PC-3 (cell line): Measurements from ENCODE around the gene TBCEL. TPM values are rescaled to one million over a fixed set of nuclear protein-coding genes. Genes with fewer than 3 reads are reported as not detected.

Source experiments
- ATAC-seq: fragments of 200-7000 bp; cut with Tn5 transposase; 2 replicates; pipeline ENCODE4 v1.9.1; 2020; ENCODE audit warnings: mild to moderate bottlenecking, moderate library complexity
- BruUV-seq: library from RNA; stranded (reverse); fragments of 400-500 nt; replicated peaks from 2 replicates; lab custom pipeline; 2021; lab: Mats Ljungman, UMichigan
- CTCF ChIA-PET: fragments of 300-600 bp; sonication (Branson Sonifier 250); formaldehyde crosslinking; loops from one replicate; lab custom pipeline; 2022; ENCODE audit warnings: antibody characterized with exemption; lab: Charles Lee
- POLR2A ChIA-PET: fragments of 300-600 bp; sonication (Branson Sonifier 250); formaldehyde crosslinking; loops from one replicate; lab custom pipeline; 2022; ENCODE audit warnings: antibody characterized with exemption; ENCODE audit not compliant: unreplicated experiment; lab: Charles Lee
- DNase-seq: peaks from one replicate; pipeline ENCODE4 v3.0.0-alpha.2; 2015
- H2AFZ ChIP-seq: fragments of 300-600 bp; sonication (generic); 2 replicates; pipeline ENCODE4 v1.6.0; 2016; ENCODE audit warnings: antibody characterized with exemption, low read length
- H3F3A ChIP-seq: fragments of 300-600 bp; sonication (generic); one replicate; pipeline ENCODE4 v1.6.0; 2017; ENCODE audit warnings: antibody characterized with exemption, low read length, control low read depth, mild to moderate bottlenecking; ENCODE audit not compliant: unreplicated experiment
- H3K27ac ChIP-seq: fragments of 300-600 bp; sonication (generic); 2 replicates; pipeline ENCODE4 v1.5.1; 2016; ENCODE audit warnings: mild to moderate bottlenecking, low read length
- H3K27me3 ChIP-seq: fragments of 300-600 bp; sonication (generic); 2 replicates; pipeline ENCODE4 v1.6.1; 2016; ENCODE audit warnings: low read length, mixed read lengths
- H3K36me3 ChIP-seq: fragments of 300-600 bp; sonication (generic); 2 replicates; pipeline ENCODE4 v1.6.1; 2016; ENCODE audit warnings: low read depth, mixed run types, low read length, mixed read lengths
- H3K4me1 ChIP-seq: fragments of 300-600 bp; sonication (generic); 2 replicates; pipeline ENCODE4 v1.5.1; 2016; ENCODE audit warnings: low read length; ENCODE audit not compliant: insufficient read depth
- H3K4me2 ChIP-seq: fragments of 300-600 bp; sonication (generic); 2 replicates; pipeline ENCODE4 v1.6.0; 2016; ENCODE audit warnings: low read length
- H3K4me3 ChIP-seq: fragments of 300-600 bp; sonication (generic); 2 replicates; pipeline ENCODE4 v1.5.1; 2016; ENCODE audit warnings: mild to moderate bottlenecking, low read length, mixed read lengths
- H3K79me2 ChIP-seq: fragments of 300-600 bp; sonication (generic); 2 replicates; pipeline ENCODE4 v1.6.1; 2017; ENCODE audit warnings: low read length, mixed read lengths
- H3K9ac ChIP-seq: fragments of 300-600 bp; sonication (generic); 2 replicates; pipeline ENCODE4 v1.6.0; 2016; ENCODE audit warnings: mild to moderate bottlenecking, low read length
- H3K9me2 ChIP-seq: fragments of 300-600 bp; sonication (generic); replicated peaks from 2 replicates; pipeline ENCODE4 v1.6.1; 2016; ENCODE audit warnings: mixed run types, low read length, mixed read lengths
- H3K9me3 ChIP-seq: fragments of 300-600 bp; sonication (generic); 2 replicates; pipeline ENCODE4 v1.6.1; 2016; ENCODE audit warnings: low read length, mixed read lengths
- H4K20me1 ChIP-seq: fragments of 300-600 bp; sonication (generic); 2 replicates; pipeline ENCODE4 v1.6.1; 2016; ENCODE audit warnings: low read length, mixed read lengths
- EZH2 ChIP-seq: fragments of 300-600 bp; sonication (generic); IDR thresholded peaks from one replicate; pipeline ENCODE4 v1.6.1; 2017; ENCODE audit warnings: antibody characterized with exemption, mild to moderate bottlenecking, low read length; ENCODE audit not compliant: unreplicated experiment
- EZH2phosphoT487 ChIP-seq: fragments of 300-600 bp; sonication (generic); IDR thresholded peaks from 2 replicates; pipeline ENCODE4 v1.6.1; 2018; ENCODE audit warnings: mild to moderate bottlenecking, antibody characterized with exemption, low read length, borderline replicate concordance
- intact Hi-C: fragments of 100-400 bp; cut with micrococcal nuclease; formaldehyde crosslinking; loops from 2 replicates; pipeline ENCODE4 v1.9.0; 2023
- total RNA-seq: library from RNA; depleted of rRNA; stranded (reverse); fragments of >200 nt; gene quantifications from 2 replicates; pipeline ENCODE4 v1.2.3, GENCODE V29; 2014
- TF ChIP-seq, protein P1 (sequence below): fragments of 300-600 bp; sonication (generic); conservative IDR thresholded peaks from 2 replicates; pipeline ENCODE4 v1.5.1; 2017; ENCODE audit warnings: antibody characterized with exemption, low read depth, mild to moderate bottlenecking, low read length

TBCEL gene
- total RNA-seq, 1 experiment from 2014 or later, result 6.6 TPM

DNA sequence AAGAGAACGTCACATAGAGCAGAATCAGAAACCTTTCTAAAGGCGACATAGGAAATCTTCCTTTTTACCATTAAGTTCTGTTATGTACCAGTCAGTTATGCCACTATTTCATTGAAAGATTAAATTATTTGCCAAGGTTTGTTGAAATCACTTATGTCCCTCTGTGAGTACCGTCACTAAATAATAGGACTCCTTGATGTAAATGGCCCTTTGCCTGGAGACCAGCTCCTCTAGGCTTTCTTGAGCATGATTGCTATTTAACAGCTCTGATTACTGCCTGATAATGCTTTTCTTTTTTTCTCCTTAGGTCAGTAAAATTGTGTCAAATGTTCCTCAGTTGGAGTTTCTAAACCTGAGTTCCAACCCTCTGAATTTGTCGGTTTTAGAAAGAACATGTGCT lies 29.3 kb downstream of the TBCEL start:
- ATAC-seq, result no peak
- Histone ChIP-seq H3K27me3 (no peaks in the 10 kb centered on the region), H3F3A (no peaks in the 10 kb centered on the region), H3K9ac (no peak overlapping the region), H3K79me2 (no peaks in the 10 kb centered on the region), H3K4me3 (no peak overlapping the region), H3K9me2 (no peaks in the 10 kb centered on the region), H3K36me3 (peaks cover 9% of the 10 kb centered on the region), H3K4me2 (no peak overlapping the region), H3K9me3 (no peaks in the 10 kb centered on the region), H4K20me1 (no peaks in the 10 kb centered on the region), H3K4me1 (peaks cover 7% of the 10 kb centered on the region), H2AFZ (no peak overlapping the region), H3K27ac (no peak overlapping the region)
- no peak for DNase-seq
- no peak for TF ChIP-seq EZH2
- no peak for TF ChIP-seq EZH2phosphoT487
- TF ChIP-seq, protein P1, sequence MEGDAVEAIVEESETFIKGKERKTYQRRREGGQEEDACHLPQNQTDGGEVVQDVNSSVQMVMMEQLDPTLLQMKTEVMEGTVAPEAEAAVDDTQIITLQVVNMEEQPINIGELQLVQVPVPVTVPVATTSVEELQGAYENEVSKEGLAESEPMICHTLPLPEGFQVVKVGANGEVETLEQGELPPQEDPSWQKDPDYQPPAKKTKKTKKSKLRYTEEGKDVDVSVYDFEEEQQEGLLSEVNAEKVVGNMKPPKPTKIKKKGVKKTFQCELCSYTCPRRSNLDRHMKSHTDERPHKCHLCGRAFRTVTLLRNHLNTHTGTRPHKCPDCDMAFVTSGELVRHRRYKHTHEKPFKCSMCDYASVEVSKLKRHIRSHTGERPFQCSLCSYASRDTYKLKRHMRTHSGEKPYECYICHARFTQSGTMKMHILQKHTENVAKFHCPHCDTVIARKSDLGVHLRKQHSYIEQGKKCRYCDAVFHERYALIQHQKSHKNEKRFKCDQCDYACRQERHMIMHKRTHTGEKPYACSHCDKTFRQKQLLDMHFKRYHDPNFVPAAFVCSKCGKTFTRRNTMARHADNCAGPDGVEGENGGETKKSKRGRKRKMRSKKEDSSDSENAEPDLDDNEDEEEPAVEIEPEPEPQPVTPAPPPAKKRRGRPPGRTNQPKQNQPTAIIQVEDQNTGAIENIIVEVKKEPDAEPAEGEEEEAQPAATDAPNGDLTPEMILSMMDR, result no peak
- ChIA-PET CTCF (no interaction called here), POLR2A (no interaction called here)
- BruUV-seq, result no TSS peak
- intact Hi-C loops, result no loop called here

DNA sequence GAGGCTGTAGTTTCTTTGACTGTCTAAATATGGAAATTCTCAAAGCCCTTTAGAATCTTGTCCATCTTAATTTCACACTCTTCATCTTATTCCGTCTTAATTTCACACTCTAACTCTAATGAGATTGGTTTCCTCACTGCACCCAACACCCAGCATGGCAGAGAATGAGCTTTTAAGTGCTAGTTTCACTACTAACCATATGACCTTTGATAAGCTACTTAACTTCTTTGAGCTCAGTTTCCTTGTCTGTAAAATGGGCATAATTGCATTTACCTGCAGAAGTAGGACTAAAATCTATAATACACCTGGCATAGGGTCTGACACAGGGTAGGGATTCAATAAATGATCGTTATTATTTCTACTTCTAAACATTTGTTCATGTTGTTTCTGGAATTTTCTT lies 30.4 kb downstream of the TBCEL start:
- ATAC-seq (no peak), DNase-seq (no peak)
- intact Hi-C loops, result no loop called here
- no peak overlapping the region for H3K4me3 ChIP-seq
- no peaks in the 10 kb centered on the region for H3F3A ChIP-seq
- no peaks in the 10 kb centered on the region for H3K9me3 ChIP-seq
- no peaks in the 10 kb centered on the region for H3K27me3 ChIP-seq
- no peak overlapping the region for H2AFZ ChIP-seq
- no peak for TF ChIP-seq EZH2
- no peak for TF ChIP-seq EZH2phosphoT487
- TF ChIP-seq, protein P1, result no peak
- H4K20me1 ChIP-seq, result no peaks in the 10 kb centered on the region
- no peak overlapping the region for H3K4me2 ChIP-seq
- POLR2A ChIA-PET, result no interaction called here
- no peaks in the 10 kb centered on the region for H3K4me1 ChIP-seq
- CTCF ChIA-PET, result no interaction called here
- no peaks in the 10 kb centered on the region for H3K9me2 ChIP-seq
- H3K9ac ChIP-seq, result no peak overlapping the region
- no TSS peak for BruUV-seq
- no peaks in the 10 kb centered on the region for H3K79me2 ChIP-seq
- no peak overlapping the region for H3K27ac ChIP-seq
- peaks cover 9% of the 10 kb centered on the region for H3K36me3 ChIP-seq

DNA sequence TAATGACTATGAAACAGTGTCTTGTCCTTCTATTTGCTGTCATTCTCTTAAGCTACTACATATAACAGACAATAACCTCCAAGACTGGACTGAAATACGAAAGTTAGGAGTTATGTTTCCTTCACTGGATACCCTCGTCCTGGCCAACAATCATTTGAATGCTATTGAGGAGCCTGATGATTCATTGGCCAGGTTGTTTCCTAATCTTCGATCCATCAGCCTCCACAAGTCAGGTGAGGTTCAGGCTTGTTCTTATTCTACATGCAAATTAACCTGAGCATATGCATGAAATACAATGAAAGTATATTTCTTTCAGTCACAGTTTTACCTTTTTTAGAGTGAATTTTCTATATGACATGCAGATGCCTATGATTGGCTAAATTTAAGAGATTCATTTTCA lies 31.2 kb downstream of the TBCEL start:
- ATAC-seq, result no peak
- BruUV-seq, result no TSS peak
- intact Hi-C loops, result no loop called here
- H2AFZ ChIP-seq, result no peak overlapping the region
- DNase-seq, result no peak
- no peaks in the 10 kb centered on the region for H3F3A ChIP-seq
- POLR2A ChIA-PET, result no interaction called here
- H4K20me1 ChIP-seq, result no peaks in the 10 kb centered on the region
- no peak overlapping the region for H3K4me3 ChIP-seq
- no peak overlapping the region for H3K27ac ChIP-seq
- H3K9me3 ChIP-seq, result no peaks in the 10 kb centered on the region
- H3K27me3 ChIP-seq, result no peaks in the 10 kb centered on the region
- no peaks in the 10 kb centered on the region for H3K4me1 ChIP-seq
- CTCF ChIA-PET, result no interaction called here
- H3K36me3 ChIP-seq, result peaks cover 12% of the 10 kb centered on the region
- H3K9ac ChIP-seq, result no peak overlapping the region
- no peaks in the 10 kb centered on the region for H3K79me2 ChIP-seq
- H3K9me2 ChIP-seq, result no peaks in the 10 kb centered on the region
- TF ChIP-seq EZH2, result no peak
- TF ChIP-seq, protein P1, result no peak
- TF ChIP-seq EZH2phosphoT487, result no peak
- H3K4me2 ChIP-seq, result no peak overlapping the region
